OCI-LY7 (cell line): ENCODE measurements around the gene ADGRG3. TPM values are rescaled to one million over a fixed set of nuclear protein-coding genes. Genes with fewer than 3 reads are reported as not detected.

ENCODE experiments used
- BruUV-seq: library from RNA; stranded (reverse); fragments of 400-500 nt; replicated peaks from 2 replicates; lab custom pipeline; 2021; lab: Mats Ljungman, UMichigan
- CTCF ChIA-PET: fragments of 300-600 bp; sonication (Branson Sonifier 250); formaldehyde crosslinking; loops from one replicate; lab custom pipeline; 2022; ENCODE audit warnings: antibody characterized with exemption; ENCODE audit not compliant: unreplicated experiment; lab: Charles Lee
- POLR2A ChIA-PET: fragments of 300-600 bp; sonication (Branson Sonifier 250); formaldehyde crosslinking; loops from one replicate; lab custom pipeline; 2022; ENCODE audit warnings: antibody characterized with exemption; lab: Charles Lee
- DNase-seq: peaks from one replicate; pipeline ENCODE4 v3.0.0-alpha.2; 2015; ENCODE audit warnings: low spot score
- H2AFZ ChIP-seq: fragments of 200-600 bp; sonication (generic), shearing (Covaris generic); 2 replicates; pipeline ENCODE4 v1.6.1; 2014; ENCODE audit warnings: mild to moderate bottlenecking, antibody characterized with exemption, low read length, moderate library complexity
- H3K27ac ChIP-seq: fragments of 200-600 bp; sonication (generic); 2 replicates; pipeline ENCODE4 v1.5.1; 2014; ENCODE audit warnings: mixed run types, low read depth, mild to moderate bottlenecking, moderate library complexity, low read length, inconsistent platforms; ENCODE audit not compliant: poor library complexity, severe bottlenecking
- H3K36me3 ChIP-seq: fragments of 200-600 bp; sonication (generic); 2 replicates; pipeline ENCODE4 v1.6.1; 2014; ENCODE audit warnings: mild to moderate bottlenecking, antibody characterized with exemption, low read length, moderate library complexity, mixed read lengths; ENCODE audit not compliant: insufficient read depth
- H3K4me1 ChIP-seq: fragments of 200-600 bp; sonication (generic); 2 replicates; pipeline ENCODE4 v1.5.1; 2014; ENCODE audit warnings: mild to moderate bottlenecking, low read length; ENCODE audit not compliant: insufficient read depth, poor library complexity, severe bottlenecking
- H3K4me2 ChIP-seq: fragments of 200-600 bp; sonication (generic); 2 replicates; pipeline ENCODE4 v1.6.1; 2014; ENCODE audit warnings: mild to moderate bottlenecking, low read length
- H3K4me3 ChIP-seq: fragments of 200-600 bp; sonication (generic); 2 replicates; pipeline ENCODE4 v1.5.1; 2014; ENCODE audit warnings: mild to moderate bottlenecking, low read depth, low read length; ENCODE audit not compliant: poor library complexity, severe bottlenecking
- H3K79me2 ChIP-seq: fragments of 200-600 bp; sonication (generic); 2 replicates; pipeline ENCODE4 v1.6.1; 2016; ENCODE audit warnings: low read depth, mild to moderate bottlenecking, low read length, moderate library complexity, mixed read lengths; ENCODE audit not compliant: insufficient read depth
- H3K9me2 ChIP-seq: fragments of 200-600 bp; sonication (generic); 2 replicates; pipeline ENCODE4 v1.6.1; 2016; ENCODE audit warnings: mild to moderate bottlenecking, low read length, mixed read lengths; ENCODE audit not compliant: insufficient read depth
- H3K9me3 ChIP-seq: fragments of 200-600 bp; sonication (generic); 2 replicates; pipeline ENCODE4 v1.6.1; 2014; ENCODE audit warnings: mild to moderate bottlenecking, mixed run types, low read length, mixed read lengths
- H4K20me1 ChIP-seq: fragments of 200-600 bp; sonication (generic); 2 replicates; pipeline ENCODE4 v1.6.1; 2014; ENCODE audit warnings: mild to moderate bottlenecking, antibody characterized with exemption, low read length, moderate library complexity, mixed read lengths; ENCODE audit not compliant: insufficient read depth
- EZH2phosphoT487 ChIP-seq: fragments of 200-600 bp; sonication (generic); IDR thresholded peaks from 2 replicates; pipeline ENCODE4 v1.6.1; 2018; ENCODE audit warnings: low read depth, borderline replicate concordance, mild to moderate bottlenecking, mixed run types, antibody characterized with exemption, low read length, moderate library complexity, mixed read lengths
- intact Hi-C: fragments of 100-400 bp; cut with micrococcal nuclease; formaldehyde crosslinking; loops from one replicate; pipeline ENCODE4 v1.10.0; 2022; ENCODE audit not compliant: unreplicated experiment
- total RNA-seq, 2 experiments: library from RNA; depleted of rRNA in 1 of 2; stranded (reverse); fragments of >200 nt in 1 of 2; shearing (Covaris generic) in 1 of 2; gene quantifications; 2 replicates each; pipeline ENCODE4 v1.2.3, GENCODE V29; 2014 to 2022
- TF ChIP-seq, protein P1 (sequence below): fragments of 200-600 bp; sonication (generic); conservative IDR thresholded peaks from 2 replicates; pipeline ENCODE4 v1.5.1; 2014; ENCODE audit warnings: mild to moderate bottlenecking, antibody characterized with exemption, low read length, moderate library complexity, mixed read lengths

The ADGRG3 gene
- total RNA-seq, 2 experiments from 2014 or later = not detected

DNA sequence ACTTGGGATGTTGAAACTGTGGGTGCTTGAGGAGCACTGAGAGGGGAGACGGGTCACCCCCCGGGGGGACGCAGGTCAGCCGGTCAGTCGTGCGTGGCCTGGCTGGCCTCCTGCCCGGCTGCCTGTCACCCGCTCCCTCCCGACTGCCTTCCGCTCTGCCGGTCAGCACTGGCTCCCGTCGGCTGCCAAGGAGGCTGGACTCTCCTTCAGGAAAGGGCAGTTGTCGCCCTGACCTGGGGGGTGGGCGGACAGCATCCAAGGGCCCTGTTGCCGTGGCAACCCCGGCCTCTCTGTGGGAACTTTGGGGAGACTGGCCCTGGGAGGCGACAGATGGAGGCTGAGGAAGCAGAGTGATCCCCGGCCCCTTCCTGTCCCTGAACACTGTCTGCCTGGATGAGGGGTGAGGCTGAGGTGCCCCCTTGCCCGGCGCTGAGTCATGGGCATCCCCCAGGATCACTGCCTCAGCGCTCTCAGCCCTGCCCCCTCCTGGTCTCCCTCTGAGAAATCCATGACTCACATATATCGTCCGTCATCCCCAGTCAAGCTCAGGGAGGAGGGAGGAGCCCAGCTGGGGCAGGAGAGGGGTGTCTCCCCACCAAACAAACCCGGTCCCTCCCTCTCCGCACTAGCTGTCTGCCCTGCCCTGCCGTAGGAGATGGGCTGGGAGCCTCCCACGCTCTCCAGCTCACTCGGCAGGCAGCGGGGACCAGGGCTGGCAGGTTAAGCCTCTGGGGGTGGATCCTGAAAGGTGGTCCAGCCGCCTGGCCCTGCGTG lies 39.9 kb upstream of the ADGRG3 start, which contains the start of gene ADGRG1:
Gene ADGRG1 (plus strand): TSS at position 623 of the 774 bp plus-strand sequence. CDS start 21,658 bp downstream, outside the sequence.
- intact Hi-C loops = no loop called here
- BruUV-seq = no TSS peak
- no peaks in the 10 kb centered on the region for H4K20me1 ChIP-seq
- no peaks in the 10 kb centered on the region for H3K9me2 ChIP-seq
- no peaks in the 10 kb centered on the region for H3K4me1 ChIP-seq
- H2AFZ ChIP-seq = no peak within 1 kb of the TSS
- CTCF ChIA-PET = no interaction called here
- POLR2A ChIA-PET = no interaction called here
- H3K9me3 ChIP-seq = no peaks in the 10 kb centered on the region
- no peak for DNase-seq
- H3K27ac ChIP-seq = no peak within 1 kb of the TSS
- no peaks in the 10 kb centered on the region for H3K36me3 ChIP-seq
- H3K4me3 ChIP-seq = no peak within 1 kb of the TSS
- H3K79me2 ChIP-seq = no peaks in the 10 kb centered on the region
- no peak within 1 kb of the TSS for H3K4me2 ChIP-seq
- TF ChIP-seq, protein P1, sequence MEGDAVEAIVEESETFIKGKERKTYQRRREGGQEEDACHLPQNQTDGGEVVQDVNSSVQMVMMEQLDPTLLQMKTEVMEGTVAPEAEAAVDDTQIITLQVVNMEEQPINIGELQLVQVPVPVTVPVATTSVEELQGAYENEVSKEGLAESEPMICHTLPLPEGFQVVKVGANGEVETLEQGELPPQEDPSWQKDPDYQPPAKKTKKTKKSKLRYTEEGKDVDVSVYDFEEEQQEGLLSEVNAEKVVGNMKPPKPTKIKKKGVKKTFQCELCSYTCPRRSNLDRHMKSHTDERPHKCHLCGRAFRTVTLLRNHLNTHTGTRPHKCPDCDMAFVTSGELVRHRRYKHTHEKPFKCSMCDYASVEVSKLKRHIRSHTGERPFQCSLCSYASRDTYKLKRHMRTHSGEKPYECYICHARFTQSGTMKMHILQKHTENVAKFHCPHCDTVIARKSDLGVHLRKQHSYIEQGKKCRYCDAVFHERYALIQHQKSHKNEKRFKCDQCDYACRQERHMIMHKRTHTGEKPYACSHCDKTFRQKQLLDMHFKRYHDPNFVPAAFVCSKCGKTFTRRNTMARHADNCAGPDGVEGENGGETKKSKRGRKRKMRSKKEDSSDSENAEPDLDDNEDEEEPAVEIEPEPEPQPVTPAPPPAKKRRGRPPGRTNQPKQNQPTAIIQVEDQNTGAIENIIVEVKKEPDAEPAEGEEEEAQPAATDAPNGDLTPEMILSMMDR = no peak
- TF ChIP-seq EZH2phosphoT487 = no peak

GRCh38 chr16:57628783-57629293 lies 39.3 kb upstream of the ADGRG3 start:
- Histone ChIP-seq H3K36me3 (no peaks in the 10 kb centered on the region), H4K20me1 (no peaks in the 10 kb centered on the region), H3K4me1 (no peaks in the 10 kb centered on the region), H2AFZ (no peak overlapping the region), H3K79me2 (no peaks in the 10 kb centered on the region), H3K4me3 (no peak overlapping the region), H3K27ac (no peak overlapping the region), H3K4me2 (no peak overlapping the region), H3K9me3 (no peaks in the 10 kb centered on the region), H3K9me2 (no peaks in the 10 kb centered on the region)
- POLR2A ChIA-PET = no interaction called here
- TF ChIP-seq, protein P1 = no peak
- no peak for TF ChIP-seq EZH2phosphoT487
- CTCF ChIA-PET = no interaction called here
- no peak for DNase-seq
- intact Hi-C loops = no loop called here
- no TSS peak for BruUV-seq
